Glutamatergic neuron (in vitro differentiated cells): ENCODE measurements around the gene NFYC. TPM values are rescaled to one million over a fixed set of nuclear protein-coding genes. Genes with fewer than 3 reads are reported as not detected.

Source experiments
- DNase-seq: peaks from one replicate; pipeline ENCODE4 v3.0.0; 2022
- H3K27ac Mint-ChIP-seq: one replicate; pipeline ENCODE4 v1.8.0; 2020; ENCODE audit warnings: mild to moderate bottlenecking, mixed read lengths, inconsistent platforms; ENCODE audit not compliant: unreplicated experiment
- H3K27me3 Mint-ChIP-seq: one replicate; pipeline ENCODE4 v1.8.0; 2020; ENCODE audit warnings: mild to moderate bottlenecking, moderate library complexity, mixed read lengths, inconsistent platforms; ENCODE audit not compliant: unreplicated experiment
- H3K36me3 Mint-ChIP-seq: one replicate; pipeline ENCODE4 v1.8.0; 2020; ENCODE audit warnings: mild to moderate bottlenecking, mixed read lengths, inconsistent platforms; ENCODE audit not compliant: unreplicated experiment
- H3K4me1 Mint-ChIP-seq: one replicate; pipeline ENCODE4 v1.8.0; 2020; ENCODE audit warnings: mild to moderate bottlenecking, low read depth, mixed read lengths, inconsistent platforms; ENCODE audit not compliant: unreplicated experiment
- H3K4me3 Mint-ChIP-seq: one replicate; pipeline ENCODE4 v1.8.0; 2020; ENCODE audit warnings: mild to moderate bottlenecking, mixed read lengths, inconsistent platforms; ENCODE audit not compliant: unreplicated experiment
- H3K9me3 Mint-ChIP-seq: one replicate; pipeline ENCODE4 v1.8.0; 2020; ENCODE audit warnings: mild to moderate bottlenecking, moderate library complexity, mixed read lengths, inconsistent platforms; ENCODE audit not compliant: unreplicated experiment
- total RNA-seq: library from RNA; stranded (reverse); fragmentation: NEBNext Ultra II Directional; extraction: Animal tissue kit (Norgen Biotek cat#: 25700); gene quantifications from one replicate; pipeline ENCODE4 v1.2.1, GENCODE V29; 2021; ENCODE audit not compliant: unreplicated experiment
- TF ChIP-seq, protein P1 (sequence below): fragments of 200-600 bp; sonication (generic); IDR thresholded peaks from one replicate; pipeline ENCODE4 v1.5.0; 2021; ENCODE audit not compliant: partially characterized antibody, unreplicated experiment

Gene NFYC
- total RNA-seq, 1 donor from 2014 or later: 44.2 TPM

DNA sequence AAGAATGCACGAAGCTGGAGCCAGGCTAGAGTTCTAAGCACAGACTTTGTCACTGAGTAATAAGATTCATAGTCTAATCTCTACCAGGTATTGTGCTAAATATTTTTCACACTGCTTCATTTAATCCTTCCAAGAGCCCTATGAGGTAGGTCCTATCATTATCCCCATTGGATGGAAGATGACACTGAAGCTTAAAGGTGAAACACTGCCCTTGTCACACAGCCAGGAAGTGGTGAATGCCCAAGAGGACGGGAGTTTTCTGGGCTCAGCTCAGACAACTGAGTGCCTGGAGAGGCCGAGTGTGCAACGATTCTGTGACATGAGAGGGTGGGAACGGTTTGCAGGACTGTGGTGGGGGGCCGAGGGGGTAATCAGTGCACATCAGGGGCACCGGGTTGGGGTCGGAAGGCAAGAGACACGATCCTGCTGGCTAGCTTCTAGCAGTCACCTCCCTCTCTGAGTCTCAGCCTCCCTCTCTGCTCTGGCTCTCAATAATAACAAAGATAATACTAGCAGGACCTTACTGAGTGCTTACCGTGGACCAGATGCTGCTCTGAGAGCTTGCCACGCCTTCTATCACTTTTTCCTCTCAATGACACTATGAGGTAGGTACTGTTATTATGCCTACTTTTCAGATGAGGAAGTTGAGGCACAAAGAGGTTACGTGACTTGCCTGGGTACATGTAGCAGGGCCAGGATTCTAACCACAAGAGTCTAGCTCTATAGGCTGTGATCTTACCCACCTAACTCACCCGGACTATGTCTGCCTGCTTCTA, 104.5 kb downstream of the NFYC start:
- DNase-seq: no peak
- H3K9me3 Mint-ChIP-seq: peaks cover 5% of the 10 kb centered on the region
- H3K27me3 Mint-ChIP-seq: peaks cover 6% of the 10 kb centered on the region
- TF ChIP-seq, protein P1, sequence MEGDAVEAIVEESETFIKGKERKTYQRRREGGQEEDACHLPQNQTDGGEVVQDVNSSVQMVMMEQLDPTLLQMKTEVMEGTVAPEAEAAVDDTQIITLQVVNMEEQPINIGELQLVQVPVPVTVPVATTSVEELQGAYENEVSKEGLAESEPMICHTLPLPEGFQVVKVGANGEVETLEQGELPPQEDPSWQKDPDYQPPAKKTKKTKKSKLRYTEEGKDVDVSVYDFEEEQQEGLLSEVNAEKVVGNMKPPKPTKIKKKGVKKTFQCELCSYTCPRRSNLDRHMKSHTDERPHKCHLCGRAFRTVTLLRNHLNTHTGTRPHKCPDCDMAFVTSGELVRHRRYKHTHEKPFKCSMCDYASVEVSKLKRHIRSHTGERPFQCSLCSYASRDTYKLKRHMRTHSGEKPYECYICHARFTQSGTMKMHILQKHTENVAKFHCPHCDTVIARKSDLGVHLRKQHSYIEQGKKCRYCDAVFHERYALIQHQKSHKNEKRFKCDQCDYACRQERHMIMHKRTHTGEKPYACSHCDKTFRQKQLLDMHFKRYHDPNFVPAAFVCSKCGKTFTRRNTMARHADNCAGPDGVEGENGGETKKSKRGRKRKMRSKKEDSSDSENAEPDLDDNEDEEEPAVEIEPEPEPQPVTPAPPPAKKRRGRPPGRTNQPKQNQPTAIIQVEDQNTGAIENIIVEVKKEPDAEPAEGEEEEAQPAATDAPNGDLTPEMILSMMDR: no peak
- H3K27ac Mint-ChIP-seq: no peak overlapping the region
- H3K36me3 Mint-ChIP-seq: no peaks in the 10 kb centered on the region
- no peak overlapping the region for H3K4me3 Mint-ChIP-seq
- peaks cover 16% of the 10 kb centered on the region for H3K4me1 Mint-ChIP-seq

- Mint-ChIP-seq H3K4me1 (peaks cover 16% of the 10 kb centered on the region), H3K27ac (no peak overlapping the region), H3K36me3 (no peaks in the 10 kb centered on the region), H3K27me3 (peaks cover 6% of the 10 kb centered on the region), H3K4me3 (no peak overlapping the region), H3K9me3 (peaks cover 5% of the 10 kb centered on the region)
- TF ChIP-seq, protein P1: no peak
- DNase-seq: no peak
Measured at GRCh38 chr1:40796939-40797667, 105.6 kb downstream of the NFYC start.

DNA sequence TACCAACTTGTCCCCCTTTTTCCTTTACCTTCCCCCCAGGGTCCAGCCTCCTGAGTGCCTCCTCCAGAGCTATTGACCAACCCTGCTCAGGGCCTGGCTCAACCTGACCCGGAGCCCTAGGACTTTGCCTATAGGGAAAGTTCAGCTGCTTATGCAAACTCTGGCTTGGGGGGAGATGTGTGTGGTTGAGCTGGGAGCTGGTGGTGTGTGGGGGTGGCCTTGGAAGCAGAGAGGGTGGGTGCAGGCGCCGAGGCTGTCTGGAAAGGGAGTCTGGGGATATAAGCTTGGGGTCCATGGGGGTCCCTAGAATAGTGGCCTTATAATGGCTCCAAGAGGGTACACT, 106.1 kb downstream of the NFYC start:
- DNase-seq: no peak
- Mint-ChIP-seq H3K27ac (no peak overlapping the region), H3K4me3 (no peak overlapping the region), H3K36me3 (no peaks in the 10 kb centered on the region), H3K27me3 (peaks cover 6% of the 10 kb centered on the region), H3K9me3 (peaks cover 5% of the 10 kb centered on the region), H3K4me1 (peaks cover 11% of the 10 kb centered on the region)
- TF ChIP-seq, protein P1: no peak

DNA sequence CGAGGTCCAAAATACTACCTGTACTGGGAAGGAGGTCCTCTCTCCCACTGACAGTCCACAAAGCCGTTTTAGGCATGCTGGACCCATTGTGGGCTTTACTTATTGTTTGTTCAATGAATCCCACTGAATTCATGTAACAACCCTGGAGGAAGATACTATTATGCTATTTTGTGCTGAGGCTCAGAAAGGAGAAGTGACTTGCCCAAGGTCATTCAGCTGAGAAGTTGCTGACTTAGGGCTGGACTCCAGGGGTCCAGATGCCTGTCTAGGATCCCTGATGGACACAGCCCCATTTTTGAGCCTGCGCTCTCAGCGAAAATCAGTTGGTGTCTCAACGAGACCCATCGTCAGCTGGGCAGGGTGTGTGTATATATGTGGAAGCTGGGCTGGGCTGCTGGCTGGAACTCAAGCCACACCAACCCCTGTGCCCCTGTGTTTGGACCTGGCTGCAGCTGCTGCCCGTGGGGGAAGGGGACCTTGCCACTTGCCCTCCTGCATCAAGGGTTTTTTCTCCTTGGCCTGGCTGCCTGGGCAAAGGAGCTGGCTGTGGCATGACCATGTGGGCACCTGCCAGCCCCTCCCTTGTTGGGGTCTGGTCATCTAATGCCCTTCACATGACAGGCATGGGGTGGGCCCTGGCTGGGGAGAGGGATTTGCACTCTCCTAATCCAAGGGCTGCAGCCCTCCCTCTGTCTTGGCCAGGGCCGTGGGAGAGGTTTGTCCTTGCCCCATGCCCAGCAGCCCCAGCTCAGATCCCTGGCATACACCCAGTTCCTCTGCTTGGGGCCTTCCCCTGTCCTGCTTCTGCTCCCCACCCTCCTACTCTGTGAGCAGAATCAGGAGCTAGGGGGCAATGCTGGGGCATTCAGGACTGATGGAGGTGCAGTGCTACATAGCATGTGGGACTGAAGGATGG, 107.1 kb downstream of the NFYC start:
- Mint-ChIP-seq H3K27me3 (peaks cover 6% of the 10 kb centered on the region), H3K27ac (no peak overlapping the region), H3K4me1 (peaks cover 11% of the 10 kb centered on the region), H3K9me3 (peaks cover 3% of the 10 kb centered on the region), H3K4me3 (no peak overlapping the region), H3K36me3 (no peaks in the 10 kb centered on the region)
- DNase-seq: no peak
- TF ChIP-seq, protein P1: no peak
